ENCODE results near the gene RALGPS1.

Gene RALGPS1

GRCh38 chr9:127014216-127014909 is 99.8 kb downstream of the RALGPS1 start:
- H3K27ac ChIP-seq (ENCODE audit: extremely low read depth, low read depth, low read length): no peak overlapping the region
- no peak for TF ChIP-seq ZNF416 (tag by site-specific recombination; IDR thresholded peaks at IDR 0.05)
- TF ChIP-seq ZNF692 (tag by site-specific recombination; IDR thresholded peaks at IDR 0.05): no peak
- TF ChIP-seq SCRT1 (tag by site-specific recombination; IDR thresholded peaks at IDR 0.05; ENCODE audit: borderline replicate concordance): no peak
- no peak for TF ChIP-seq ZNF488 (tag by site-specific recombination; IDR thresholded peaks at IDR 0.05)
- no peak for TF ChIP-seq ZBTB1 (tag by site-specific recombination; IDR thresholded peaks at IDR 0.05)
- no peak for TF ChIP-seq ZNF48 (tag by site-specific recombination; IDR thresholded peaks at IDR 0.05)
- no peak for TF ChIP-seq CTCF (tag by site-specific recombination; IDR thresholded peaks at IDR 0.05)
- TF ChIP-seq PATZ1 (tag by site-specific recombination; IDR thresholded peaks at IDR 0.05): no peak
- no peak for TF ChIP-seq ZNF785 (tag by site-specific recombination; IDR thresholded peaks at IDR 0.05)
- TF ChIP-seq RBAK (tag by site-specific recombination; IDR thresholded peaks at IDR 0.05): no peak
- TF ChIP-seq ZIC2 (tag by site-specific recombination; IDR thresholded peaks at IDR 0.05): no peak
- TF ChIP-seq ZNF274 (IDR thresholded peaks at IDR 0.05; ENCODE audit: low read length): no peak
- TF ChIP-seq ZNF274 (tag by site-specific recombination; IDR thresholded peaks at IDR 0.05; ENCODE audit: borderline replicate concordance): no peak
- no peak for TF ChIP-seq ZNF404 (tag by site-specific recombination; IDR thresholded peaks at IDR 0.05)
- TF ChIP-seq ZNF830 (tag by site-specific recombination; IDR thresholded peaks at IDR 0.05; ENCODE audit: low read depth): no peak
- TF ChIP-seq PRDM10 (tag by site-specific recombination; IDR thresholded peaks at IDR 0.05): no peak
- H3K4me3 ChIP-seq (ENCODE audit: low read depth, low read length): no peak overlapping the region
- H3K4me1 ChIP-seq (ENCODE audit: control insufficient read depth, insufficient read depth, low read length): peaks cover 4% of the 10 kb centered on the region; the same call in 1 of the 2 replicates
- no peaks in the 10 kb centered on the region for H3K36me3 ChIP-seq (ENCODE audit: control insufficient read depth in 2 of 2, insufficient read depth in 1 of 2, low read length in 2 of 2)
- no peaks in the 10 kb centered on the region for H3K9me3 ChIP-seq (ENCODE audit: control insufficient read depth, insufficient read depth, low read depth, low read length)
- CTCF ChIA-PET: no interaction called here
- POLR2A ChIA-PET: no interaction called here
